Heart left ventricle (tissue), 16 donors: ENCODE measurements around the gene TMED8. TPM values are rescaled to one million over a fixed set of nuclear protein-coding genes. Genes with fewer than 3 reads are reported as not detected.
A peak's percentile ranks its signal among the peaks of the same experiment; 100 is the strongest.

Source experiments
- ATAC-seq, 4 donors: fragments of 200-7000 bp; cut with Tn5 transposase; one replicate each; pipeline ENCODE4 v1.9.1; 2020 to 2022; ENCODE audit warnings: moderate library complexity in 4 of 4, mild to moderate bottlenecking in 3 of 4, moderate number of reproducible peaks in 1 of 4
- DNase-seq, 5 donors: peaks; one replicate each; pipeline ENCODE4 v3.0.0-alpha.2; 2020
- H3K27ac ChIP-seq, 12 donors: fragments of 200-600 bp; sonication (generic) in 4 of 12; one replicate each; pipeline versions ENCODE4 v1.5.0 to v1.8.0; 2016 to 2022; ENCODE audit warnings: mild to moderate bottlenecking in 2 of 12
- H3K27me3 ChIP-seq, 9 donors: fragments of 200-600 bp; sonication (generic) in 2 of 9; one replicate each; pipeline versions ENCODE4 v1.5.1 to v1.8.0; 2016 to 2022; ENCODE audit warnings: mild to moderate bottlenecking in 3 of 9
- H3K36me3 ChIP-seq, 9 donors: fragments of 200-600 bp; sonication (generic) in 2 of 9; one replicate each; pipeline versions ENCODE4 v1.5.0 to v1.8.0; 2018 to 2022; ENCODE audit warnings: mild to moderate bottlenecking in 2 of 9
- H3K4me1 ChIP-seq, 12 donors: fragments of 200-600 bp; sonication (generic) in 4 of 12; one replicate each; pipeline versions ENCODE4 v1.5.0 to v1.8.0; 2016 to 2022; ENCODE audit warnings: mild to moderate bottlenecking in 3 of 12
- H3K4me3 ChIP-seq, 12 donors: fragments of 200-600 bp; sonication (generic) in 4 of 12; one replicate each; pipeline versions ENCODE4 v1.5.0 to v1.8.0; 2017 to 2022; ENCODE audit warnings: mild to moderate bottlenecking in 9 of 12, moderate library complexity in 4 of 12
- H3K9me3 ChIP-seq, 12 donors: fragments of 200-600 bp; sonication (generic) in 4 of 12; one replicate each; pipeline versions ENCODE4 v1.5.0 to v1.8.0; 2016 to 2022; ENCODE audit warnings: mild to moderate bottlenecking in 1 of 12
- POLR2A ChIP-seq, 2 donors: fragments of 450-650 bp; IDR thresholded peaks; one replicate each; pipeline ENCODE4 v1.6.1; 2017; ENCODE audit warnings: antibody characterized with exemption in 2 of 2, mild to moderate bottlenecking in 2 of 2, moderate library complexity in 2 of 2
- WGBS, 4 donors: extraction: QIAGEN DNeasy Blood & Tissue Kit in 2 of 4; methylation state at CpG; one replicate each; pipeline versions ENCODE4 v1.1.5 to v1.1.7; 2013 to 2018; 5-methylcytosine and 5-hydroxymethylcytosine counted together
- intact Hi-C, 10 donors: fragments of 100-400 bp; cut with DNase I; formaldehyde crosslinking; loops; one replicate each; pipeline versions ENCODE4 v1.11.1 to v1.14.2; 2022
- polyA plus RNA-seq, 2 donors: library from polyadenylated mRNA; stranded (reverse); fragments of 200-250 nt; gene quantifications; one replicate each; pipeline ENCODE4 v1.2.3, GENCODE V29; 2013
- total RNA-seq, 9 donors: library from RNA; depleted of rRNA in 2 of 9; stranded (reverse); fragments of >200 nt in 2 of 9; fragmentation: NEBNext Ultra II Directional in 3 of 9; extraction: Animal tissue kit (Norgen Biotek cat#: 25700) in 3 of 9; gene quantifications; one replicate each; pipeline versions ENCODE4 v1.1.0 to v1.2.4, GENCODE V29; 2016 to 2023
- TF ChIP-seq, protein P1 (sequence below), 12 donors: fragments of 200-600 bp; sonication (generic) in 4 of 12; IDR thresholded peaks; one replicate each; pipeline versions ENCODE4 v1.5.0 to v1.8.0; 2018 to 2022; ENCODE audit warnings: antibody characterized with exemption in 12 of 12, mild to moderate bottlenecking in 5 of 12
- donor health status: ischemic (EF 13 %, LVEDD 7.1; RV severe dilation, severe dysfunction).
- donor health status: healthy with polysubstance abuse.
- donor health status: DM: no; HTN: yes; CAD: no.
- donor health status: DM: no; HTN: no; CAD: no.
- donor health status: ischemic (EF 25% LVEDD 6.9; RV normal size, moderate dysfunction).
- donor health status: ischemic (EF 25% LVEDD 5.7; RV mildly dilated, moderate dysfunction).
- donor health status: healthy.
- donor health status: DM: yes; HTN: yes; CAD: no.
- donor health status: ischemic (EF 35%, LVEDD 5.7; RV mildly dilated, moderate dysfunction).
- donor health status: nonischemic (EF 11% LVEDD 7.7; RV severe dilation, severe dysfunction).
- donor health status: DM: yes; HTN: yes; CAD: no.
- donor health status: PGD.
- donor health status: ischemic (EF 29% LVEDD 5.4; RV normal size, mild dysfunction).
- donor health status: nonischemic (EF 23%, LVEDD 6.1; RV moderate dilation, normal function).

TMED8 gene
- total and polyA plus RNA-seq, 11 donors, result 1.5 to 9.5 (median 7.1) TPM

DNA sequence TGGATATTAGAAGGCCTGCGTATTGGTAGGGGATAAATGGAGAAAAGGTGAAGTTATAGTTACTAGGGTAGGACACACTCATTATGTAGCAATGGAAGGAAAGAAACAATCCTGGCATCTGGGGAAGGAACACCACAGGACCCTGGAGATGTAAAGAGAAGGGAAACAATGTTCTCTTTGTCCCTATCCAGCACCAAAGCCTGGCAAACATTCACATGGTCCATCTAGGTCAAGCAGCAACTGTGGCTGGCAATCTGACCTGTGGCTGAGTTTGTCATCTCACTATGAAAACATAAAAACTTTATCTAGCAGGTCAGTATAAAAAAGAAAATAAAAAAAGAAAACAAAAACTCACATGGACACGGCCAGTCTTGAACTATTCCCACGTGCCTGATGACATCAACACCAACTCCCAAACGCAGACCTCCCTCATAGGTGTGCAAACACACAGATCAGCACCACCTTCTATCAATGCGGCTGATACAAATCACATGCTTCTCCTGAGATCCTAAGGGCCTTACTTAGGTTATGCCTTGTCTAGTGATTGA, 58.8 kb downstream of the TMED8 start:
- intact Hi-C loops, result loop anchor here in 7 of 10 donors (5.0 to 10.0 kb wide), 6 partner anchors 161 to 446 kb away; no protein-coding TSS in a partner anchor
- no peak for DNase-seq
- H3K4me1 ChIP-seq, result peaks cover 0 to 58% (median 25%) of the 10 kb centered on the region in 12 donors
- ATAC-seq, result no peak
- no peak overlapping the region for H3K27ac ChIP-seq
- H3K9me3 ChIP-seq, result no peaks in the 10 kb centered on the region
- no peak overlapping the region for H3K4me3 ChIP-seq
- H3K27me3 ChIP-seq, result no peaks in the 10 kb centered on the region
- TF ChIP-seq POLR2A (IDR thresholded peaks at IDR 0.05), result no peak
- TF ChIP-seq, protein P1, sequence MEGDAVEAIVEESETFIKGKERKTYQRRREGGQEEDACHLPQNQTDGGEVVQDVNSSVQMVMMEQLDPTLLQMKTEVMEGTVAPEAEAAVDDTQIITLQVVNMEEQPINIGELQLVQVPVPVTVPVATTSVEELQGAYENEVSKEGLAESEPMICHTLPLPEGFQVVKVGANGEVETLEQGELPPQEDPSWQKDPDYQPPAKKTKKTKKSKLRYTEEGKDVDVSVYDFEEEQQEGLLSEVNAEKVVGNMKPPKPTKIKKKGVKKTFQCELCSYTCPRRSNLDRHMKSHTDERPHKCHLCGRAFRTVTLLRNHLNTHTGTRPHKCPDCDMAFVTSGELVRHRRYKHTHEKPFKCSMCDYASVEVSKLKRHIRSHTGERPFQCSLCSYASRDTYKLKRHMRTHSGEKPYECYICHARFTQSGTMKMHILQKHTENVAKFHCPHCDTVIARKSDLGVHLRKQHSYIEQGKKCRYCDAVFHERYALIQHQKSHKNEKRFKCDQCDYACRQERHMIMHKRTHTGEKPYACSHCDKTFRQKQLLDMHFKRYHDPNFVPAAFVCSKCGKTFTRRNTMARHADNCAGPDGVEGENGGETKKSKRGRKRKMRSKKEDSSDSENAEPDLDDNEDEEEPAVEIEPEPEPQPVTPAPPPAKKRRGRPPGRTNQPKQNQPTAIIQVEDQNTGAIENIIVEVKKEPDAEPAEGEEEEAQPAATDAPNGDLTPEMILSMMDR (IDR thresholded peaks at IDR 0.05), result no peak
- 72 to 83% (median 81%) methylated on average over 5 of the region's 5 CpGs for WGBS, 4 donors
- no peaks in the 10 kb centered on the region for H3K36me3 ChIP-seq

DNA sequence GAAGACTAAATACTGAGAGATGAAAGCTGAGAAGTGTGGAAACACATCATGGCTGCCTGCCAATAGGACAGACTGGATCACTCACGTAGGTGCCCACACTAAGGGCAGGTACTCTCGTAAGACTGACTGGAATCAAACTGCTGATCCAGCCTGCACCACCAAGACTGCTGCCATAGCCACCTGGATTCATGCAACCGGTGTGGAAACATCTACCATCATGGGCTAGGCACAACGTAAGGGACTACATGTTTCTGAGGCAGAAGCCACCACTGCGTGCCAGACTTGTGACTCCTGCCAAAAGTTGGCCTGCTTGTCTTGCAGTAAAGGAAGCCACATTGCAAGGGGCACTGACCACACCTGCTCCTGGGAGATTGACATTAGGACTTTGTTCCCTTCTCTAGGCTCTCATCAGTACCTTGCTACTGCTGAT, 60.0 kb downstream of the TMED8 start:
- TF ChIP-seq POLR2A (IDR thresholded peaks at IDR 0.05), result no peak
- TF ChIP-seq, protein P1 (IDR thresholded peaks at IDR 0.05), result no peak
- Histone ChIP-seq H3K27me3 (no peaks in the 10 kb centered on the region), H3K4me1 (peaks cover 0 to 54% (median 22%) of the 10 kb centered on the region in 12 donors), H3K4me3 (no peak overlapping the region), H3K27ac (no peak overlapping the region), H3K36me3 (no peaks in the 10 kb centered on the region), H3K9me3 (no peaks in the 10 kb centered on the region)
- DNase-seq (no peak), ATAC-seq (no peak)
- intact Hi-C loops, result loop anchor here in 8 of 10 donors (2.0 to 10.0 kb wide), 7 partner anchors 160 to 445 kb away; no protein-coding TSS in a partner anchor
- 64 to 76% (median 70%) methylated on average over 4 to 5 of the region's 5 CpGs for WGBS, 4 donors

DNA sequence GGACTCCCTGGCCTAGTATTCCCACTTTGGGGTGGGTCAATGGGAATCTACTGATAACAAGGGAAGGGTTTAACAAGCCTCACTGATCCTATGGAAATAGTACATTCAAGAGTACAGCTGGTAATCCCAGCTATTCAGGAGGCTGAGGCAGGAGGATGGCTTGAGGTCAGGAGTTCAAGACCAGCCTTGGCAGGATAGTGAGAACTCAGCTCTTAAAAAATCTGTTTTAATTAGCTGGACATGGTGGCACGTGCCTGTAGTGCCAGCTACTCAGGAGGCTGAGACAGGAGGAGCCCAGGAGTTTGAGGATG, 60.7 kb downstream of the TMED8 start:
- Histone ChIP-seq H3K9me3 (no peaks in the 10 kb centered on the region), H3K4me1 (peaks cover 0 to 53% (median 22%) of the 10 kb centered on the region in 12 donors), H3K36me3 (peaks cover 0 to 6% (median 0%) of the 10 kb centered on the region in 9 donors), H3K27me3 (no peaks in the 10 kb centered on the region), H3K27ac (no peak overlapping the region), H3K4me3 (no peak overlapping the region)
- DNase-seq (no peak), ATAC-seq (no peak)
- WGBS, 4 donors, result 25 to 47% (median 40%) methylated on average over 1 of the region's 1 CpG
- no peak for TF ChIP-seq POLR2A (IDR thresholded peaks at IDR 0.05)
- TF ChIP-seq, protein P1 (IDR thresholded peaks at IDR 0.05), result no peak
- intact Hi-C loops, result loop anchor here in 8 of 10 donors (2.0 to 10.0 kb wide), 7 partner anchors 159 to 444 kb away; no protein-coding TSS in a partner anchor

DNA sequence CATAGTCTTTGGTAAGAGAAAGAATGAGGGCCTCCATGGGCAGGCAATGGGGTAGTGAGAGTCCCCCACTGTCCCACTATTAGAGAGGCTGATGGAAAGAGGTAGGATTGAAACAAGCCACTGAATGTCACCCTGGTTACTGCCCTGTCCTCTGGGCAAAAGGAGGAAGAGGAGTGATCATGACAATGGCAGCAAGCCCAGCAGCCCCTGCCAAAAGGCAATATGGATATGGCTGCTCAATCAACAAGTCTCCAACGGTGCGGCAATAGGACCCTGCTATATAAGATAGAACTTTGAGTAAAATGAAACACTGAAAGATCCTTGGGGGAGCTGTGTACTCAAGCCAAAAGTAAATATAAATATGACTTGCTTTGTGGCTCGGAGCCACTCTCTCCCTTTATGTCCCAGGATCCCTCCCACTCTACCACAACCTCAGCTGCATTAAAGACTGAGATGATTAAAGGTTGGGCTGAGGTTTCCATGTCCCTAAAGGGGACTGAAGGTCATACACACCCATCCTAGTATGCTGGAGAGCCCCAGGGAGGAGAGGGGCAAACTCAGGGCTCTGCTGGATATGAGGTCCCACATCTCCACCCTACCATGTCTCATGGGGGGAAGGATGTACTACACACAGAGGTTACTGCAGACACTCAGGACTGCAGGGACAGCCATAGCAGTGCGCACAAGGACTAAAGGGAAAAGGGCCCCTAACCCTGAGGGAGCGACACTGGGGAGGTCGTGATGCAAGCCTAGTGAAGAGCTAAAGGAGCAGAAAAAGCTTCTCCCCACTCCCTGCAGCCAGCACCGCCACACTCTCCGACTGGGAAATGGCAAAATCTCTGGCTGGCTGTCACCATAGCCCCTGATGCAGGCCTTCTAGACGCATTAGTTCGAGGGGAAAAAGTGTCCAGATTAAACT, 62.1 kb downstream of the TMED8 start:
- DNase-seq (no peak), ATAC-seq (no peak)
- H3K9me3 ChIP-seq, result no peaks in the 10 kb centered on the region
- peak overlapping the region in 1 of 12 donors; percentile 60 for H3K27ac ChIP-seq
- H3K36me3 ChIP-seq, result peaks cover 0 to 10% (median 0%) of the 10 kb centered on the region in 9 donors
- TF ChIP-seq, protein P1 (IDR thresholded peaks at IDR 0.05), result no peak
- no peak for TF ChIP-seq POLR2A (IDR thresholded peaks at IDR 0.05)
- H3K27me3 ChIP-seq, result no peaks in the 10 kb centered on the region
- intact Hi-C loops, result loop anchor here (2.0 to 10.0 kb wide), 7 partner anchors 157 to 442 kb away; no protein-coding TSS in a partner anchor
- H3K4me1 ChIP-seq, result peaks cover 0 to 49% (median 21%) of the 10 kb centered on the region in 12 donors
- no peak overlapping the region for H3K4me3 ChIP-seq
- 62 to 73% (median 69%) methylated on average over 10 of the region's 10 CpGs for WGBS, 4 donors
